ENCODE data around the gene HCST. TPM values are rescaled to one million over a fixed set of nuclear protein-coding genes. Genes with fewer than 3 reads are reported as not detected.
A peak's percentile ranks its signal among the peaks of the same experiment; 100 is the strongest.

The HCST gene
- total and polyA plus RNA-seq, 2 of the 13 experiments (the other 11 are each of a cell fraction or from before 2014, with no cell fraction given) = 0.24 to 1.2 TPM

GRCh38 chr19:35931161-35931873 lies 29.0 kb downstream of the HCST start (continued):
- TF ChIP-seq STAT6 (CRISPR knock-in tag; IDR thresholded peaks at IDR 0.05; ENCODE audit: borderline replicate concordance) (peak; percentile 83; the same call in 1 of the 2 replicates), CEBPB (IDR thresholded peaks at IDR 0.05; ENCODE audit: borderline replicate concordance, low read depth, low read length) (no peak), ZNF180 (CRISPR knock-in tag; IDR thresholded peaks at IDR 0.05; ENCODE audit: borderline replicate concordance, low read depth) (no peak), KLF12 (CRISPR knock-in tag; IDR thresholded peaks at IDR 0.05; ENCODE audit: borderline replicate concordance) (no peak), ATM (IDR thresholded peaks at IDR 0.05; ENCODE audit: borderline replicate concordance) (no peak), AFF4 (CRISPR knock-in tag; IDR thresholded peaks at IDR 0.05) (no peak), ZNF761 (CRISPR knock-in tag; conservative IDR thresholded peaks at IDR 0.05) (0 out of 2 replicates have a peak, but pooled peaks have one; percentile 40), ZNF607 (CRISPR knock-in tag; IDR thresholded peaks at IDR 0.05; ENCODE audit: borderline replicate concordance) (peak; percentile 23; the same call in 1 of the 2 replicates), FOXM1 (CRISPR knock-in tag; IDR thresholded peaks at IDR 0.05) (no peak), CREB1 (IDR thresholded peaks at IDR 0.05) (peak; percentile 81), CREB1 (CRISPR knock-in tag; IDR thresholded peaks at IDR 0.05) (peak; percentile 91), NFATC3 (CRISPR knock-in tag; IDR thresholded peaks at IDR 0.05) (no peak), HNRNPL (IDR thresholded peaks at IDR 0.05; ENCODE audit: low read depth, low read length) (0 out of 2 replicates have a peak, but pooled peaks have one; percentile 18), ELF3 (CRISPR knock-in tag; IDR thresholded peaks at IDR 0.05) (peak; percentile 72), ATF6 (CRISPR knock-in tag; conservative IDR thresholded peaks at IDR 0.05) (0 out of 2 replicates have a peak, but pooled peaks have one; percentile 25), TEAD2 (CRISPR knock-in tag; IDR thresholded peaks at IDR 0.05) (no peak), ZNF780A (CRISPR knock-in tag; IDR thresholded peaks at IDR 0.05) (no peak), GLMP (CRISPR knock-in tag; IDR thresholded peaks at IDR 0.05; ENCODE audit: borderline replicate concordance) (no peak), THAP7 (CRISPR knock-in tag; IDR thresholded peaks at IDR 0.05) (0 out of 2 replicates have a peak, but pooled peaks have one; percentile 49)
